C4-2B (cell line): ENCODE data around the gene THRB.

Experiments used
- ZFX ChIP-seq: fragments of 450-650 bp; IDR thresholded peaks from 2 replicates; pipeline ENCODE4 v1.6.1; 2017
- TF ChIP-seq, protein P1 (sequence below): fragments of 450-650 bp; conservative IDR thresholded peaks from 2 replicates; pipeline ENCODE4 v1.5.1; 2017; ENCODE audit warnings: mild to moderate bottlenecking

DNA sequence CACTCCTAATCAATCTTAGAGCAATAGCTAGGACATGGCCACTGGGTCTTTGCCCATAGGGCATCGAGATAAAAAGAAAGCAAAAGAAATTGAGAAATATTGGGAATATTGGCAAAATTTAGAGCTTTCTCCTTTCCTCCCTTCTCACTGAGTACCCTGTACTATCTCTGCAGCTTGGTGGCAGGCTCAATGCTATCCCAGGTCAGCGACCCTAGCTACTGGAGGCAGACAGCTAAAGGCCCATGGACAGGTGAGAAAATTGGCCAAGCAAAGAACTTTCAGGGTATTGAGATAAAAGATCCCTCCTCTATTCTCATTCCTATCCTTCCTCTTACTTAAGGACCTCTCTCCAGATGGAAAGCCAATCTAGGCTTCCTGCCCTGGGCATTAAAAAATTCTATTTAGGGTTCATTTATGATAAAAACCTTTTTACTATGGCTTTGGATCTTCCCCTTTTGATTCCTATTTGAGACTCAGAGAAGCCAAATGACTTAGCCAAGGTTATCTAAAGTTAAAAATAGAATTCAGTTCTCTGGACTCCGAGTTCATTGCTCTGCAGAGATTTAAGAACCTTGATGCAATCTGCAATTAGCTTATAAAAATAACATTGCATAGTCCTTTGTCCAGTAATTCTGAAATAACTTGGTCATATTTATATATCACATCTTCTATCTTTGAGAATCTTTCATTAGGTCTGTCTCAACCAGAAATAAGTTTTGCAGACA is 75.4 kb downstream of the THRB start:
- TF ChIP-seq, protein P1, sequence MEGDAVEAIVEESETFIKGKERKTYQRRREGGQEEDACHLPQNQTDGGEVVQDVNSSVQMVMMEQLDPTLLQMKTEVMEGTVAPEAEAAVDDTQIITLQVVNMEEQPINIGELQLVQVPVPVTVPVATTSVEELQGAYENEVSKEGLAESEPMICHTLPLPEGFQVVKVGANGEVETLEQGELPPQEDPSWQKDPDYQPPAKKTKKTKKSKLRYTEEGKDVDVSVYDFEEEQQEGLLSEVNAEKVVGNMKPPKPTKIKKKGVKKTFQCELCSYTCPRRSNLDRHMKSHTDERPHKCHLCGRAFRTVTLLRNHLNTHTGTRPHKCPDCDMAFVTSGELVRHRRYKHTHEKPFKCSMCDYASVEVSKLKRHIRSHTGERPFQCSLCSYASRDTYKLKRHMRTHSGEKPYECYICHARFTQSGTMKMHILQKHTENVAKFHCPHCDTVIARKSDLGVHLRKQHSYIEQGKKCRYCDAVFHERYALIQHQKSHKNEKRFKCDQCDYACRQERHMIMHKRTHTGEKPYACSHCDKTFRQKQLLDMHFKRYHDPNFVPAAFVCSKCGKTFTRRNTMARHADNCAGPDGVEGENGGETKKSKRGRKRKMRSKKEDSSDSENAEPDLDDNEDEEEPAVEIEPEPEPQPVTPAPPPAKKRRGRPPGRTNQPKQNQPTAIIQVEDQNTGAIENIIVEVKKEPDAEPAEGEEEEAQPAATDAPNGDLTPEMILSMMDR, result no peak
- TF ChIP-seq ZFX, result no peak
